Measurements from ENCODE around the gene ZNF556.

DNA sequence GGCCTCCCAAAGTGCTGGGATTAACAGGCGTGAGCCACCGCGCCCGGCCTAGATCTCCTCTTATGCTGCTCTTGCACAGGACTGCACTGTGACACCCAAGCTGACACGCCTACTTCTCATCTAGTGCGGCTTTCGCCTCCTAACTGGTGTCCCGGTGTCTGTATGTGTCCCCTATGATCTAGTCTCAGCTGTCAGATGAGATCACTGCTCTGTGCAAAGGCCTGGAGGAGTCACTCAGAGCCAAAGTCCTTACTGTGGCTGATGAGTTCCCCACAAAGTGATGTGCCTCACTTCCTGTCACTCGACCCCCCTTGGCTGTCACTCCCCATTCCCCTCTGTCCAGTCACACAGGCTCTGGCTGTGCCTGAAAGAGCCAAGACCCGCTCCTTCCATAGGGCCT is 2.5 kb downstream of the ZNF556 start:
- TF ChIP-seq NFE2L2 (conservative IDR thresholded peaks at IDR 0.05; ENCODE audit: low read length) (no peak), ESRRA (IDR thresholded peaks at IDR 0.05; ENCODE audit: borderline replicate concordance, low read length) (no peak), EP300 (IDR thresholded peaks at IDR 0.05) (no peak), CHD2 (IDR thresholded peaks at IDR 0.05; ENCODE audit: low read length, partially characterized antibody) (no peak), POLR2A (IDR thresholded peaks at IDR 0.05; ENCODE audit: low read length) (no peak), CBX8 (IDR thresholded peaks at IDR 0.05) (no peak)
- TF ChIP-seq, protein P1, sequence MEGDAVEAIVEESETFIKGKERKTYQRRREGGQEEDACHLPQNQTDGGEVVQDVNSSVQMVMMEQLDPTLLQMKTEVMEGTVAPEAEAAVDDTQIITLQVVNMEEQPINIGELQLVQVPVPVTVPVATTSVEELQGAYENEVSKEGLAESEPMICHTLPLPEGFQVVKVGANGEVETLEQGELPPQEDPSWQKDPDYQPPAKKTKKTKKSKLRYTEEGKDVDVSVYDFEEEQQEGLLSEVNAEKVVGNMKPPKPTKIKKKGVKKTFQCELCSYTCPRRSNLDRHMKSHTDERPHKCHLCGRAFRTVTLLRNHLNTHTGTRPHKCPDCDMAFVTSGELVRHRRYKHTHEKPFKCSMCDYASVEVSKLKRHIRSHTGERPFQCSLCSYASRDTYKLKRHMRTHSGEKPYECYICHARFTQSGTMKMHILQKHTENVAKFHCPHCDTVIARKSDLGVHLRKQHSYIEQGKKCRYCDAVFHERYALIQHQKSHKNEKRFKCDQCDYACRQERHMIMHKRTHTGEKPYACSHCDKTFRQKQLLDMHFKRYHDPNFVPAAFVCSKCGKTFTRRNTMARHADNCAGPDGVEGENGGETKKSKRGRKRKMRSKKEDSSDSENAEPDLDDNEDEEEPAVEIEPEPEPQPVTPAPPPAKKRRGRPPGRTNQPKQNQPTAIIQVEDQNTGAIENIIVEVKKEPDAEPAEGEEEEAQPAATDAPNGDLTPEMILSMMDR (IDR thresholded peaks at IDR 0.05), result no peak
- TF ChIP-seq, protein P2, sequence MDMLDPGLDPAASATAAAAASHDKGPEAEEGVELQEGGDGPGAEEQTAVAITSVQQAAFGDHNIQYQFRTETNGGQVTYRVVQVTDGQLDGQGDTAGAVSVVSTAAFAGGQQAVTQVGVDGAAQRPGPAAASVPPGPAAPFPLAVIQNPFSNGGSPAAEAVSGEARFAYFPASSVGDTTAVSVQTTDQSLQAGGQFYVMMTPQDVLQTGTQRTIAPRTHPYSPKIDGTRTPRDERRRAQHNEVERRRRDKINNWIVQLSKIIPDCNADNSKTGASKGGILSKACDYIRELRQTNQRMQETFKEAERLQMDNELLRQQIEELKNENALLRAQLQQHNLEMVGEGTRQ (IDR thresholded peaks at IDR 0.05), result no peak

Data from A549 (cell line).